Panc1 (cell line): ENCODE measurements around the gene PPM1L. TPM values are rescaled to one million over a fixed set of nuclear protein-coding genes. Genes with fewer than 3 reads are reported as not detected.

Experiments used
- ATAC-seq: fragments of 200-7000 bp; cut with Tn5 transposase; 2 replicates; pipeline ENCODE4 v1.9.1; 2020; ENCODE audit warnings: mild to moderate bottlenecking, moderate library complexity
- BruUV-seq: library from RNA; stranded (reverse); fragments of 400-500 nt; replicated peaks from 2 replicates; lab custom pipeline; 2021; lab: Mats Ljungman, UMichigan
- CTCF ChIA-PET: fragments of 300-600 bp; sonication (Branson Sonifier 250); formaldehyde crosslinking; loops from one replicate; lab custom pipeline; 2022; ENCODE audit warnings: antibody characterized with exemption; lab: Charles Lee
- POLR2A ChIA-PET: fragments of 300-600 bp; sonication (Branson Sonifier 250); formaldehyde crosslinking; loops from one replicate; lab custom pipeline; 2022; ENCODE audit warnings: antibody characterized with exemption; lab: Charles Lee
- DNase-seq: peaks from one replicate; pipeline ENCODE4 v3.0.0-alpha.2; 2010; ENCODE audit warnings: low read depth, low spot score
- H3K27ac ChIP-seq: 2 replicates; pipeline ENCODE4 v1.5.1; 2011; ENCODE audit warnings: mild to moderate bottlenecking, low read length, inconsistent platforms
- H3K27me3 ChIP-seq: fragments of 200-500 bp; sonication (Bioruptor generic); 2 replicates; pipeline ENCODE4 v1.6.0; 2014; ENCODE audit warnings: low read length, inconsistent platforms; ENCODE audit not compliant: control insufficient read depth, insufficient read depth
- H3K36me3 ChIP-seq: fragments of 200-500 bp; sonication (Bioruptor generic); 2 replicates; pipeline ENCODE4 v1.5.1; 2014; ENCODE audit warnings: inconsistent platforms, mild to moderate bottlenecking, low read length, moderate library complexity; ENCODE audit not compliant: control insufficient read depth, insufficient read depth
- H3K4me1 ChIP-seq: 2 replicates; pipeline ENCODE4 v1.5.1; 2011; ENCODE audit warnings: inconsistent platforms, mild to moderate bottlenecking, low read length, moderate library complexity; ENCODE audit not compliant: control insufficient read depth, insufficient read depth
- H3K4me3 ChIP-seq, 2 experiments: 2 replicates each; pipeline ENCODE4 v1.5.1; 2011 to 2012; ENCODE audit warnings: low read depth in 2 of 2, low read length in 2 of 2, mild to moderate bottlenecking in 2 of 2, inconsistent platforms in 1 of 2, moderate library complexity in 1 of 2
- H3K9me3 ChIP-seq: fragments of 200-500 bp; sonication (Bioruptor generic); 2 replicates; pipeline ENCODE4 v1.5.1; 2014; ENCODE audit warnings: low read depth, mild to moderate bottlenecking, inconsistent platforms, low read length, moderate library complexity; ENCODE audit not compliant: control insufficient read depth, insufficient read depth
- POLR2AphosphoS5 ChIP-seq: IDR thresholded peaks from 2 replicates; pipeline ENCODE4 v1.6.1; 2012; ENCODE audit warnings: mild to moderate bottlenecking, low read depth, low read length, moderate library complexity
- SIN3A ChIP-seq: IDR thresholded peaks from 2 replicates; pipeline ENCODE4 v1.6.1; 2012; ENCODE audit warnings: low read depth, mild to moderate bottlenecking, low read length, moderate library complexity, borderline replicate concordance; ENCODE audit not compliant: insufficient read depth
- TCF7L2 ChIP-seq: IDR thresholded peaks from 2 replicates; pipeline ENCODE4 v1.6.1; 2011; ENCODE audit warnings: mild to moderate bottlenecking, low read depth, low read length, inconsistent platforms
- in situ Hi-C: cut with HindIII; loops from 2 replicates; pipeline ENCODE4 v1.10.0; 2016; ENCODE audit warnings: low sequenced_read_pairs, low pct_unique_long_range_greater_than_20kb
- intact Hi-C: fragments of 100-400 bp; cut with micrococcal nuclease; formaldehyde crosslinking; loops from one replicate; pipeline ENCODE4 v1.10.0; 2022; ENCODE audit not compliant: unreplicated experiment
- total RNA-seq: library from RNA; stranded (reverse); gene quantifications from one replicate; pipeline ENCODE4 v1.2.1, GENCODE V29; 2021; ENCODE audit not compliant: unreplicated experiment
- TF ChIP-seq, protein P1 (sequence below), 2 experiments: IDR thresholded peaks; 2 replicates each; pipeline ENCODE4 v1.6.1; 2011 to 2012; ENCODE audit warnings: low read depth in 2 of 2, control low read depth in 1 of 2, low read length in 1 of 2, mild to moderate bottlenecking in 1 of 2, moderate library complexity in 1 of 2; ENCODE audit not compliant: insufficient read depth in 1 of 2
- TF ChIP-seq, protein P2 (sequence below): fragments of 450-650 bp; IDR thresholded peaks from 2 replicates; pipeline ENCODE4 v1.5.1; 2017; ENCODE audit warnings: mild to moderate bottlenecking

The PPM1L gene
- total RNA-seq, 1 experiment from 2014 or later = 23.8 TPM

DNA sequence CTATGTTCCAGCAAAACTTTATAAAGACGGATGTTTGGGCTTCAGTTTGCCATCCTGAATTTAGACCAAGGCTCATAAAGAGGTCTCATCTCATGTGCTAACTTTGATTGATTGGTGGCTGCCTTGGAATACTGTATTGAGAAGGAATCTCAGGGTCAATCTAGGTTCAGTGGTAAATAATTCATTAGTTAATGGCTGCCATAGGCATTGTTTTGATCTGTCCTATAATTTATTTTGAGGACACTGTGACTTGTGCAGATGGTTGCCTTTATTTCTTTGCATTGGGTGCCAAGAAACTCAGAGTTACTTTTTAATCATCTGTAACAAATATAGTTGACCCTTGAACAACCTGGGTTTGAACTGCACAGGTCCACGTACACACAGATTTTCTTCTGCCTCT, 189.3 kb downstream of the PPM1L start:
- intact Hi-C loops = no loop called here
- Histone ChIP-seq H3K27ac (no peak overlapping the region), H3K27me3 (no peaks in the 10 kb centered on the region), H3K9me3 (no peaks in the 10 kb centered on the region), H3K36me3 (no peaks in the 10 kb centered on the region), H3K4me1 (no peaks in the 10 kb centered on the region), H3K4me3 (no peak overlapping the region)
- ChIA-PET POLR2A (no interaction called here), CTCF (no interaction called here)
- ATAC-seq (no peak), DNase-seq (no peak)
- in situ Hi-C loops = no loop called here
- BruUV-seq = no TSS peak
- no peak for TF ChIP-seq POLR2AphosphoS5
- no peak for TF ChIP-seq TCF7L2
- TF ChIP-seq, protein P1, sequence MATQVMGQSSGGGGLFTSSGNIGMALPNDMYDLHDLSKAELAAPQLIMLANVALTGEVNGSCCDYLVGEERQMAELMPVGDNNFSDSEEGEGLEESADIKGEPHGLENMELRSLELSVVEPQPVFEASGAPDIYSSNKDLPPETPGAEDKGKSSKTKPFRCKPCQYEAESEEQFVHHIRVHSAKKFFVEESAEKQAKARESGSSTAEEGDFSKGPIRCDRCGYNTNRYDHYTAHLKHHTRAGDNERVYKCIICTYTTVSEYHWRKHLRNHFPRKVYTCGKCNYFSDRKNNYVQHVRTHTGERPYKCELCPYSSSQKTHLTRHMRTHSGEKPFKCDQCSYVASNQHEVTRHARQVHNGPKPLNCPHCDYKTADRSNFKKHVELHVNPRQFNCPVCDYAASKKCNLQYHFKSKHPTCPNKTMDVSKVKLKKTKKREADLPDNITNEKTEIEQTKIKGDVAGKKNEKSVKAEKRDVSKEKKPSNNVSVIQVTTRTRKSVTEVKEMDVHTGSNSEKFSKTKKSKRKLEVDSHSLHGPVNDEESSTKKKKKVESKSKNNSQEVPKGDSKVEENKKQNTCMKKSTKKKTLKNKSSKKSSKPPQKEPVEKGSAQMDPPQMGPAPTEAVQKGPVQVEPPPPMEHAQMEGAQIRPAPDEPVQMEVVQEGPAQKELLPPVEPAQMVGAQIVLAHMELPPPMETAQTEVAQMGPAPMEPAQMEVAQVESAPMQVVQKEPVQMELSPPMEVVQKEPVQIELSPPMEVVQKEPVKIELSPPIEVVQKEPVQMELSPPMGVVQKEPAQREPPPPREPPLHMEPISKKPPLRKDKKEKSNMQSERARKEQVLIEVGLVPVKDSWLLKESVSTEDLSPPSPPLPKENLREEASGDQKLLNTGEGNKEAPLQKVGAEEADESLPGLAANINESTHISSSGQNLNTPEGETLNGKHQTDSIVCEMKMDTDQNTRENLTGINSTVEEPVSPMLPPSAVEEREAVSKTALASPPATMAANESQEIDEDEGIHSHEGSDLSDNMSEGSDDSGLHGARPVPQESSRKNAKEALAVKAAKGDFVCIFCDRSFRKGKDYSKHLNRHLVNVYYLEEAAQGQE (IDR thresholded peaks at IDR 0.05; ENCODE audit: insufficient read depth in 1 of 2, low read depth in 2 of 2, low read length in 1 of 2) = no peak
- TF ChIP-seq, protein P2, sequence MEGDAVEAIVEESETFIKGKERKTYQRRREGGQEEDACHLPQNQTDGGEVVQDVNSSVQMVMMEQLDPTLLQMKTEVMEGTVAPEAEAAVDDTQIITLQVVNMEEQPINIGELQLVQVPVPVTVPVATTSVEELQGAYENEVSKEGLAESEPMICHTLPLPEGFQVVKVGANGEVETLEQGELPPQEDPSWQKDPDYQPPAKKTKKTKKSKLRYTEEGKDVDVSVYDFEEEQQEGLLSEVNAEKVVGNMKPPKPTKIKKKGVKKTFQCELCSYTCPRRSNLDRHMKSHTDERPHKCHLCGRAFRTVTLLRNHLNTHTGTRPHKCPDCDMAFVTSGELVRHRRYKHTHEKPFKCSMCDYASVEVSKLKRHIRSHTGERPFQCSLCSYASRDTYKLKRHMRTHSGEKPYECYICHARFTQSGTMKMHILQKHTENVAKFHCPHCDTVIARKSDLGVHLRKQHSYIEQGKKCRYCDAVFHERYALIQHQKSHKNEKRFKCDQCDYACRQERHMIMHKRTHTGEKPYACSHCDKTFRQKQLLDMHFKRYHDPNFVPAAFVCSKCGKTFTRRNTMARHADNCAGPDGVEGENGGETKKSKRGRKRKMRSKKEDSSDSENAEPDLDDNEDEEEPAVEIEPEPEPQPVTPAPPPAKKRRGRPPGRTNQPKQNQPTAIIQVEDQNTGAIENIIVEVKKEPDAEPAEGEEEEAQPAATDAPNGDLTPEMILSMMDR = no peak
- TF ChIP-seq SIN3A = no peak

DNA sequence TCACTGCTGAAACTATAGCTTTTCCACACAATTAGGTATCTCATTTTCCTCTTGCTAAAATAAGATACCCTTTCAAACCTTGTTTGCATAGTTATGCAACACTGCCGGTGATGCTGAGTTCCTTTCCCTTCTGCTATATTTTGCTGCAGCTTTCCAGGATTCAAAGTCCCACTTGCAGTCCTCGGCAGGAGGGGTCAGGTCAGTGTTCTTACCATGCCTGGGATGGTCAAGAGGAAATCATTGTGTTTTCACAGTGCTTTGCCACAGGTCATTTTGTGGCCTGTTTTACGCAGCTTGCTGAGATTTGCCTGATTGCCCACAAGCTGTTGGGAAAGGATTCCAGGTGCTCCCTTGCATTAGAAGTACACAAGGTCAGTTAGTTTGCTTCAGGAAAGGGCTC, 192.2 kb downstream of the PPM1L start:
- H3K4me3 ChIP-seq = no peak overlapping the region
- no peaks in the 10 kb centered on the region for H3K9me3 ChIP-seq
- no peak overlapping the region for H3K27ac ChIP-seq
- no TSS peak for BruUV-seq
- in situ Hi-C loops (no loop called here), intact Hi-C loops (no loop called here)
- DNase-seq (no peak), ATAC-seq (no peak)
- H3K4me1 ChIP-seq = no peaks in the 10 kb centered on the region
- TF ChIP-seq TCF7L2 = no peak
- TF ChIP-seq SIN3A = no peak
- H3K36me3 ChIP-seq = no peaks in the 10 kb centered on the region
- ChIA-PET POLR2A (no interaction called here), CTCF (no interaction called here)
- no peaks in the 10 kb centered on the region for H3K27me3 ChIP-seq

- Histone ChIP-seq H3K9me3 (no peaks in the 10 kb centered on the region), H3K4me3 (no peak overlapping the region), H3K36me3 (no peaks in the 10 kb centered on the region), H3K27me3 (no peaks in the 10 kb centered on the region), H3K27ac (no peak overlapping the region), H3K4me1 (no peaks in the 10 kb centered on the region)
- ChIA-PET CTCF (interaction anchor here (0.6 kb wide), 1 partner anchor 227 kb away, joined by 3 read pairs; no protein-coding TSS in a partner anchor), POLR2A (no interaction called here)
- ATAC-seq = no peak
- TF ChIP-seq, protein P1 (IDR thresholded peaks at IDR 0.05; ENCODE audit: insufficient read depth in 1 of 2, low read depth in 2 of 2, low read length in 1 of 2) = no peak
- TF ChIP-seq SIN3A (no peak), POLR2AphosphoS5 (no peak), TCF7L2 (no peak)
- TF ChIP-seq, protein P2 = no peak
- intact Hi-C loops = no loop called here
- DNase-seq = no peak
- in situ Hi-C loops = no loop called here
- no TSS peak for BruUV-seq
Observed at GRCh38 chr3:160949460-160949859, 193.4 kb downstream of the PPM1L start.
